Heart right ventricle (tissue), 16 donors: ENCODE data around the gene CDH10. TPM values are rescaled to one million over a fixed set of nuclear protein-coding genes. Genes with fewer than 3 reads are reported as not detected.

ENCODE experiments used
- ATAC-seq, 8 donors: fragments of 200-7000 bp; cut with Tn5 transposase; one replicate each; pipeline ENCODE4 v1.9.1; 2020; ENCODE audit warnings: mild to moderate bottlenecking in 8 of 8, moderate library complexity in 8 of 8, moderate number of reproducible peaks in 1 of 8
- DNase-seq, 2 donors: peaks; one replicate each; pipeline ENCODE4 v3.0.0-alpha.2; 2020
- H3K27ac ChIP-seq, 10 donors: fragments of 200-600 bp; sonication (generic) in 2 of 10; one replicate each; pipeline versions ENCODE4 v1.5.0 to v1.8.0; 2020 to 2022; ENCODE audit warnings: mild to moderate bottlenecking in 3 of 10
- H3K27me3 ChIP-seq, 7 donors: fragments of 200-600 bp; one replicate each; pipeline ENCODE4 v1.8.0; 2021 to 2022; ENCODE audit warnings: mild to moderate bottlenecking in 2 of 7
- H3K36me3 ChIP-seq, 9 donors: fragments of 200-600 bp; sonication (generic) in 1 of 9; one replicate each; pipeline versions ENCODE4 v1.5.0 to v1.8.0; 2020 to 2022; ENCODE audit warnings: mild to moderate bottlenecking in 2 of 9
- H3K4me1 ChIP-seq, 9 donors: fragments of 200-600 bp; sonication (generic) in 1 of 9; one replicate each; pipeline versions ENCODE4 v1.5.0 to v1.8.0; 2020 to 2022; ENCODE audit warnings: mild to moderate bottlenecking in 4 of 9
- H3K4me3 ChIP-seq, 10 donors: fragments of 200-600 bp; sonication (generic) in 2 of 10; one replicate each; pipeline versions ENCODE4 v1.5.0 to v1.8.0; 2020 to 2022; ENCODE audit warnings: mild to moderate bottlenecking in 7 of 10, moderate library complexity in 2 of 10
- H3K9me3 ChIP-seq, 11 donors: fragments of 200-600 bp in 10 of 11; sonication (generic) in 2 of 11; one replicate each; pipeline versions ENCODE4 v1.5.0 to v1.8.0; 2013 to 2022; ENCODE audit warnings: mild to moderate bottlenecking in 2 of 11, control low read depth in 1 of 11, moderate library complexity in 1 of 11
- WGBS, 2 donors: extraction: QIAGEN DNeasy Blood & Tissue Kit; methylation state at CpG; one replicate each; pipeline ENCODE4 v1.1.7; 2013; ENCODE audit warnings: inconsistent platforms in 1 of 2; 5-methylcytosine and 5-hydroxymethylcytosine counted together
- intact Hi-C, 10 donors: fragments of 100-400 bp; cut with DNase I; formaldehyde crosslinking; loops; one replicate each; pipeline versions ENCODE4 v1.11.1 to v1.14.2; 2022
- polyA plus RNA-seq, 2 donors: library from polyadenylated mRNA; stranded (reverse); fragments of 200-250 nt; gene quantifications; one replicate each; pipeline ENCODE4 v1.2.3, GENCODE V29; 2013
- total RNA-seq, 10 donors: library from RNA; stranded (reverse); fragmentation: NEBNext Ultra II Directional in 3 of 10; extraction: Animal tissue kit (Norgen Biotek cat#: 25700) in 3 of 10; gene quantifications; one replicate each; pipeline versions ENCODE4 v1.2.1 to v1.2.4, GENCODE V29; 2021 to 2023
- TF ChIP-seq, protein P1 (sequence below), 9 donors: fragments of 200-600 bp; sonication (generic) in 2 of 9; IDR thresholded peaks; one replicate each; pipeline versions ENCODE4 v1.5.0 to v1.8.0; 2021 to 2022; ENCODE audit warnings: antibody characterized with exemption in 9 of 9, mild to moderate bottlenecking in 5 of 9, moderate library complexity in 1 of 9
- donor health status: Arrhythmogenic right ventricular cardiomyopathy.
- donor health status: ischemic (EF 13 %, LVEDD 7.1; RV severe dilation, severe dysfunction).
- donor health status: healthy with polysubstance abuse.
- donor health status: DM: no; HTN: yes; CAD: no.
- donor health status: DM: no; HTN: no; CAD: no.
- donor health status: ischemic (EF 25% LVEDD 6.9; RV normal size, moderate dysfunction).
- donor health status: ischemic (EF 25% LVEDD 5.7; RV mildly dilated, moderate dysfunction).
- donor health status: healthy.
- donor health status: DM: yes; HTN: yes; CAD: no.
- donor health status: Ischemic cardiomyopathy.
- donor health status: ischemic (EF 35%, LVEDD 5.7; RV mildly dilated, moderate dysfunction).
- donor health status: nonischemic (EF 11% LVEDD 7.7; RV severe dilation, severe dysfunction).
- donor health status: DM: yes; HTN: yes; CAD: no.
- donor health status: PGD.
- donor health status: ischemic (EF 29% LVEDD 5.4; RV normal size, mild dysfunction).
- donor health status: nonischemic (EF 23%, LVEDD 6.1; RV moderate dilation, normal function).

Gene CDH10
- total and polyA plus RNA-seq, 12 donors = 0.08 TPM; not detected in 11

DNA sequence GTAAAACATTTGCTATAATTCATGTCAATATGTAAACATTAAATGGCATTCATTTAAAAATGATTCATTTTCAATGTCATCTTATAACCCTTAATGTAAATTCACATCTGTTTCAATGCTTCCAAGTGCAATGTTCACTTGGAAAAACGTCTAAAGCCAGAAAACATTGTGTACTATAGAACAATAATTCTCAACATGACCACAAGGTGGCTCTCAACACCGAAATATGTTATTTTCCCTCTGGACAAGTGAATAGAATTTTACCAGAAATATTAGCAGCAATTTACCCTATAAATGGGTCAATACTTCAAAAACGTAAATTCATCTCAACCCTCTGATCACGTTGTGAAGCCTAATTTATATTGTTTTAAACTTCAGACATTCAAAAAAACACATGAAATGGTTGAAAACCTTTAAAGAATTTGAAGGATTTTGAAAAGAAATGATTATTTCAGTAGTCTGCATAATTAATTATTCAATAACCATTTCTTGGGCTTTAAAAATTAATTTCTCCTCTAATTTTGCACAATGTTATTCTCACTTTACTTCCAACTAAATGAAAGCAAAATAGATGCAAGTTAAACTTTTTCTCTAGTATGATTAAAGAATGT is 11.0 kb downstream of the CDH10 start:
- H3K9me3 ChIP-seq = no peaks in the 10 kb centered on the region
- H3K4me3 ChIP-seq = no peak overlapping the region
- WGBS, 2 donors = 1 to 2% methylated on average over 4 of the region's 4 CpGs
- ATAC-seq (no peak), DNase-seq (no peak)
- no peaks in the 10 kb centered on the region for H3K4me1 ChIP-seq
- no peaks in the 10 kb centered on the region for H3K36me3 ChIP-seq
- intact Hi-C loops = loop anchor here in 2 of 10 donors (10.0 kb wide), 1 partner anchor 189 kb away; no protein-coding TSS in a partner anchor
- TF ChIP-seq, protein P1, sequence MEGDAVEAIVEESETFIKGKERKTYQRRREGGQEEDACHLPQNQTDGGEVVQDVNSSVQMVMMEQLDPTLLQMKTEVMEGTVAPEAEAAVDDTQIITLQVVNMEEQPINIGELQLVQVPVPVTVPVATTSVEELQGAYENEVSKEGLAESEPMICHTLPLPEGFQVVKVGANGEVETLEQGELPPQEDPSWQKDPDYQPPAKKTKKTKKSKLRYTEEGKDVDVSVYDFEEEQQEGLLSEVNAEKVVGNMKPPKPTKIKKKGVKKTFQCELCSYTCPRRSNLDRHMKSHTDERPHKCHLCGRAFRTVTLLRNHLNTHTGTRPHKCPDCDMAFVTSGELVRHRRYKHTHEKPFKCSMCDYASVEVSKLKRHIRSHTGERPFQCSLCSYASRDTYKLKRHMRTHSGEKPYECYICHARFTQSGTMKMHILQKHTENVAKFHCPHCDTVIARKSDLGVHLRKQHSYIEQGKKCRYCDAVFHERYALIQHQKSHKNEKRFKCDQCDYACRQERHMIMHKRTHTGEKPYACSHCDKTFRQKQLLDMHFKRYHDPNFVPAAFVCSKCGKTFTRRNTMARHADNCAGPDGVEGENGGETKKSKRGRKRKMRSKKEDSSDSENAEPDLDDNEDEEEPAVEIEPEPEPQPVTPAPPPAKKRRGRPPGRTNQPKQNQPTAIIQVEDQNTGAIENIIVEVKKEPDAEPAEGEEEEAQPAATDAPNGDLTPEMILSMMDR (IDR thresholded peaks at IDR 0.05) = peak; percentile 29 to 73 (median 60)
- H3K27ac ChIP-seq = no peak overlapping the region
- H3K27me3 ChIP-seq = peaks cover 0 to 5% (median 0%) of the 10 kb centered on the region in 7 donors

DNA sequence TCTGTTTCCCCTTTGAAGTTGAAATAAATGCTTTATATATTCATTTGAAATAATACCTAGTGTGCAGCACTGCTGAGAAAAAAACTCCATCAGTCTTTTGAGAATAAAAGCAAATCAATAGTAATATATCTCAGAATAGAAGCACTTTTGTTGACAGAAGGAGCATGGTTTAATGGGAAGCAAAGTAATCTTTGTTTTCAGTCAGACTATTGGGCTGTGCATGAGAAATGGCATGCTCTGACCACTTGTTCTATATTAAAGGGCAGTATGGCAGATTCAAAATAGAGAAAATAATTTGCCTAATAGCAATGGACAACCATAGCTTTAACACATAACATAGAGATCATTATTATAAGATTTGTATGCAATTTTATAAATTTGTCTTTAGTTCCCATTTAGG is 12.4 kb downstream of the CDH10 start:
- Histone ChIP-seq H3K27me3 (peaks cover 0 to 5% (median 0%) of the 10 kb centered on the region in 7 donors), H3K9me3 (no peaks in the 10 kb centered on the region), H3K4me1 (no peaks in the 10 kb centered on the region), H3K4me3 (no peak overlapping the region), H3K36me3 (no peaks in the 10 kb centered on the region), H3K27ac (no peak overlapping the region)
- TF ChIP-seq, protein P1 (IDR thresholded peaks at IDR 0.05) = no peak
- intact Hi-C loops = loop anchor here in 2 of 10 donors (10.0 kb wide), 1 partner anchor 188 kb away; no protein-coding TSS in a partner anchor
- DNase-seq (no peak), ATAC-seq (no peak)

DNA sequence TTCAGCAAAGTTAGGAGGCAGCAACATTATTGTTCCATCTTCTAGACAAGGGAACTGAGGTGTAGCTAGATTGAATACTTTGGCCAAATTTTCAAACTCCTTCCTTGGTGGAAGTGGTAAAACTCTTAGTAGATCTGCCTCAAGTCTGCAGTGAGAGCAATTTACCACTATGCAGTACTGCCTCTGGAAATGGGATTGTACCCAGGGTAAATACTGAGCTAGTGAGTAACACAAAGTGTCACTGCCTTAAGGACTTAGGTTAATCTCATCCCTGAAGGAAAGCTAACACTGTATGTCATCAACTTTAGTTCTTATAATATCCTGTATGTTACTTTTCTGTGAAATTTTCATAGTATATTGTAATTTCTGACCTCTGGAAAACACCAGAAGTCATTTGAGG is 13.9 kb downstream of the CDH10 start:
- Histone ChIP-seq H3K27ac (no peak overlapping the region), H3K4me1 (no peaks in the 10 kb centered on the region), H3K4me3 (no peak overlapping the region), H3K36me3 (no peaks in the 10 kb centered on the region), H3K27me3 (peaks cover 0 to 5% (median 0%) of the 10 kb centered on the region in 7 donors), H3K9me3 (no peaks in the 10 kb centered on the region)
- DNase-seq (no peak), ATAC-seq (no peak)
- TF ChIP-seq, protein P1 (IDR thresholded peaks at IDR 0.05) = no peak
- intact Hi-C loops = loop anchor here in 2 of 10 donors (10.0 kb wide), 1 partner anchor 186 kb away; no protein-coding TSS in a partner anchor

DNA sequence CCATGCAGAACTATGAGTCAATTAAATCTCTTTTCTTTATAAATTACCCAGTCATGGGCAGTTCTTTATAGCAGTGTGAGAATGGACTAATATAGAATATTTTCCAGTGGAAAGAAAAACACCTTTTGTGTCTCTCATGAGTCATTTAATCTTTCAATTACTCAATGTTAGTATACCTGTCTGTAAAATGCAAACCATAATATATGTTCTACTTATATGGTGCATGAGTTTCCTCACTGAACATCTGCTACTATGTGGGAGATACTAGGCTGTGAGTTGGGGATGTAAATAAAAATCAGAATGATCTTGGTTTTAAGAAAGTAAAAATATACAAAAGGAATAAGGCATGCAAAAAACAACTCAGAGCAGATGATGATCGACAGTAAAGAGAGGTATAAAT is 15.0 kb downstream of the CDH10 start:
- 86 to 93% methylated on average over 1 of the region's 1 CpG for WGBS, 2 donors
- intact Hi-C loops = loop anchor here in 2 of 10 donors (10.0 kb wide), 1 partner anchor 185 kb away; no protein-coding TSS in a partner anchor
- ATAC-seq = no peak

More for the DNA sequence above, 15.0 kb downstream of the CDH10 start:
- Histone ChIP-seq H3K36me3 (no peaks in the 10 kb centered on the region), H3K4me1 (no peaks in the 10 kb centered on the region), H3K27ac (no peak overlapping the region), H3K4me3 (no peak overlapping the region), H3K27me3 (peaks cover 0 to 4% (median 0%) of the 10 kb centered on the region in 7 donors), H3K9me3 (no peaks in the 10 kb centered on the region)
- DNase-seq = no peak
- TF ChIP-seq, protein P1 (IDR thresholded peaks at IDR 0.05) = no peak
